Measurements from ENCODE around the gene AP2A1.

AP2A1 gene

DNA sequence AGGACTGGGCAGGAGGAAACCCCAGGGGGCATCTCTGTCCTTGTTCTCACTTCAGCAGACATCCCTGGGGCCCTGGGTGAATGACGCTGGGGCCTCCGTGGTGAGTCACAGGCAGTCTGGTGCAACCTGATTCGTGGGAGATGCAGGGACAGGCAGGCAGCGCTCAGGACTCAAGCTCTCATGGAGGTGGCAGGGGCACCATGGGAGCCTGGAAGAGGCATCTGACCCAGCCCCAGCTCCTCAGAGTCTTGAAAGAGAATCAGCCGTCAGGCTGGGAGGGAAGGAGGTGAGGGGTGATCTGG is 70.2 kb downstream of the AP2A1 start:
- in situ Hi-C loops (cut with MboI; ENCODE audit: low sequenced_read_pairs), result no loop called here

DNA sequence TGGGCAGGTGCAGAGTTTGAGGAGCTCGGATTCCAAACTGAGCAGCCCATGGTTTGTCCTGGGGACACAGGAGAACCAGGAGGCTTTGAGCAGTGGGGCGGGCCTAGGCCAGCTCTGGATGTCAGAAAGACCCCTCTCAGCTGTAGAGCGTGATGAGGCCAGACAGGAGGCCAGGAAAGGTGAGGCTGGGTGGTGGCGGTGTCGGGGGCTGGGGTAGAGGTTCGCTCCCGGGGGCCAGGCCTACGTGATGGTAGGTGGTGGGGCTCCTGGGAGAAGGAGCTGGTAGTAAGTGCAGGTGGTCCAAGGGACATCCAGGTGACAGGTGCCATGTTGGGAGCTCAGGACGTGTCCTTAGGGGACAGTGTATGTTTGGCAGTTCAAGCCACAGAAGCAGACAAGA is 70.6 kb downstream of the AP2A1 start:
- in situ Hi-C loops (cut with MboI; ENCODE audit: low sequenced_read_pairs), result no loop called here

DNA sequence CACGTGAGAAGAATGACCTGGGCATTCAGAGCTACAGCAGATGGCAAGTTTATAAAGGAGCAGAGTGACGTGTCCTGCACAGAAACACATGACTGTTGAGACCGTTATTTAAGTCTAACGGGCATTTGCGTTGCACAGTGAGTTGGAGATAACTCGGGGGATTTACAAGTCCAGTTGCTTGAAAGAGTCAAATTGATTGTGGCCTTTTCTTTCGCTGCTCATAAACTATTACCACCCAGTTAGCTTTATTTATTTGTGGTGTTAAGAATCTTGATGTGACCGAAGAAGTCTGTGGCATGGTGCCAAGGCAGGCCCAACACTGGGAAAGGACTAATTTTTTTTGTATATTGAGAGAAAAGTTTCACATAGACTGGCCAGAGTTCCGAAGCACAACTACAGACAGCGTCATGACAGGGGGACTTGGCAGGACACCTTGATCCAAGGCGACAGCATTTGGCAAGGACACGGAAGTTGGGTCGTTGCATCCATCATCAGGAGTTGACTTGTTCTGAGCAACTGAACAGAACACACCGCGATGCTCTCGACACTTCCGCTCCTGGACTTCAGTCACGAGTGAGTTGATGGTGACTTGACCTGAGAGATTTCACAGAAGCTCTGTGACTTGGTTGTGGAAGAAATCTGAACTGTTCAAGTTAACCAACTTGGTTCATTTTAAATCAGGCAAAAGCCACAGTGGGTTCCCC is 72.2 kb downstream of the AP2A1 start:
- in situ Hi-C loops (cut with MboI; ENCODE audit: low sequenced_read_pairs), result no loop called here

DNA sequence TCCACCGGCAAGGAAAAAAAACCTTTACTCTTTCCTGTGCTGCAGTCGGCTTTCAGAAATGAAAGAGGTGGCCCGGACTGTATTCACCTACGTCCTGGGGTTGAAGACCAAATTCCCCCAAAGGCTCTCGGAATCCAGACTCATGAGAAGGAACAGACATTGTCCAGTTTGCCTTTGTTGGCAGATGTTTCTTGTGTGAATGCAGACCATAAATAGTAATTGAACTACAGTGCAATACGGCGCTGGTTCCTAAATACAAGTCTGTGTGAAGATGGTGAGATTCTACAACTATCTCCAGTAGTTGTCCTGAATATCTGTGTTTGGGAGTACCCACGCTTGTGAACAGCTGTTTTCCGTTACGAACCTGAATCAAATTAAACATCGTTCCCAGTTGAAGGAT is 72.9 kb downstream of the AP2A1 start:
- in situ Hi-C loops (cut with MboI; ENCODE audit: low sequenced_read_pairs), result no loop called here

DNA sequence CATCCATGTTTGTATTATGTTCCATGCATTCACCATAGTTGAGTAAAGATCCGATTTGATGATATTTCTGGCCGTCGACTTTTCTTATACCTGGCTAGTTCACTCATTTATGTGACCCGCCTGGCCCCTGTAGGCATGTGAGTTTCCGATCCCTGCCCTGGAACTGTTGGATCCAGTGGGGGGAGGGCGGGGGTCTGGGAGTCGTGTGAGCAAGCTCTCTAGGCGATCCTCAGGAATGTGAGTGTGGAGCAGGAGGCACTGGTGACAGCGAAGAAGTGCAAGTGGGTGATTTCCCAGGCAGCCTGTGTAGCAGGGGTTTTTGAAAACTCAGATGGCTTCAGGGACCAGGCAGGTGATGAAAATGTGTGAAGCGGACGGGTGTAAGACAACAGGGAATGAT is 73.5 kb downstream of the AP2A1 start:
- in situ Hi-C loops (cut with MboI; ENCODE audit: low sequenced_read_pairs), result no loop called here

DNA sequence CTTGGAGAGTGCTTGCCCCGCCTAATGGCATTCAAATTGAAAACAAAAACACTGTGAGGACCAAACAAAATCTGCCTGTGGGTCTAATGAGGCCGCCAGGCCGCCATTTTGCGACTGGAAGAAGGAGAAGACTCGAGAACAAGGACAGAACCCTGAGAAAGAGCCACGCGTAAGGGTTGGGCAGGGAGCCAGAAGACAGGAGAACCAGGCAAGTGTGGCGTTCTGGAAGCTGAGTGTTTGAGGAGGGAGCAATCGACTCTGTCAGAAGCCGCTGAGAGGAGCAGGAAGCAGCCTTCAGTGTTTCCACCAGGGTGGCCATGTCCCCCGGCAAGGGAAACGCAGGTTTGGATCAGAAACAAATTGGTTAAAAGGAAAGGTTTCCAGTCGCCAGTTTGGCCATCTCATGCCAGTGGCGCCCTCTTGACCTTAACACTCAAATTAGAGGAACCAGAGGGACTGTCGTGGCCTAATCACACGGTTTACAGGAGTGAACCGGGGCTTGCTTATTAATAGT is 74.0 kb downstream of the AP2A1 start:
- in situ Hi-C loops (cut with MboI; ENCODE audit: low sequenced_read_pairs), result no loop called here

DNA sequence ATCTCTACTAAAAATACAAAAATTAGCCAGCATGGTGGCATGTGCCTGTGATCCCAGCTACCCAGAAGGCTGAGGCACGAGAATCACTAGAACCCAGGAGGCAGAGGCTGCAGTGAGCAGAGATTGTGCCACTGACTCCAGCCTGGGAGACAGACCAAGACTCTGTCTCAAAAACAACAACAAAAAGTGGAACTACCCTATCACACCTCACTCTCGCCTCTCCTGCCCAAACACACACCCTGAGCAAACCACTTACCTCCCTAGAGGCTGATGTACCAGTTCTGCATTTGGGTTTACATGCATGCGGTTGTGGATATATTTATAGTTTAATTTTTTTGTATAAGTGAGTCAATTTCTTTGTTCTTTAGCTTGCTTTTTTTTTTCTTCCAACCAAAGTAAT is 76.5 kb downstream of the AP2A1 start:
- in situ Hi-C loops (cut with MboI; ENCODE audit: low sequenced_read_pairs), result no loop called here

DNA sequence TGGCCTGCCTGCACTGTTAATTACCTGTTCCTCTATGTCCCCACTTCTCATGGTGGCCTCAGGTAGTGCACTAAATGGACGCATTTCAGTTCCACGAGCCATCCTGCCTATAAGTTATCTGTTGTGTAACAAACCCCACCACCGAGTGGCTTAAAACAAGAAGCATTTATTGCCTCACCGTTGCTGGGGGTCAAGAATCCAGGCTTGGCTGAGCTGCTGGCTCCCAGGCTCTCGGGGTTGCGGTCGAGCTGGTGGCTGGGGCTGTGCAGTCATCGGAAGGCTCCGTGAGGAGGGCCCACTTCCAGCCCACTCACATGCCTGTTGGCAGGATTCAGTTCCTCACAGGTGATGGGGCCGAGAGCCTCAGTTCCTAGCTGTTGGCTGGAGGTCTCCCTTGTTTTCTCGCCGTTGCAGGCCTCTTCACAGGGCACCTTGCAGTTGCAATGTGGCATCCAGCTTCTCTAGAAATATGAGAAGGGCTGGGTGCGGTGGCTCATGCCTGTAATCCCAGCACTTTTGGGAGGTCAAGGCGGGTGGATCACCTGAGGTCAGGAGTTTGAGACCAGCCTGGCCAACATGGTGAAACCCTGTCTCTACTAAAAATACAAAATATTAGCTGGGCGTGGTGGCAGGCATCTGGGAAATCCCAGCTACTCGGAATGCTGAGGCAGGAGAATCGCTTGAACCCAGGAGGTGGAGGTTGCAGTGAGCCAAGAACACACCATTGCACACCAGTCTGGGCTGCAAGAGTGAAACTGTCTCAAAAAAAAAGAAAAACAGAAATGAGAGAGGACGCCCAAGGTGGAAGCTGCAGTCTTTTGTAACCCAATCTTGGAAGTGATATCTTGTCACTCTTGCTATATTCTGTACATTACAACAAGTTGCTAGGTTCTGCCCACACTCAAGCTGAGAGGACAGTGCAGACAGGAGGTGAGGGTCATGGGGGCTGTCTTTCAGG is 77.6 kb downstream of the AP2A1 start:
- in situ Hi-C loops (cut with MboI; ENCODE audit: low sequenced_read_pairs), result no loop called here

DNA sequence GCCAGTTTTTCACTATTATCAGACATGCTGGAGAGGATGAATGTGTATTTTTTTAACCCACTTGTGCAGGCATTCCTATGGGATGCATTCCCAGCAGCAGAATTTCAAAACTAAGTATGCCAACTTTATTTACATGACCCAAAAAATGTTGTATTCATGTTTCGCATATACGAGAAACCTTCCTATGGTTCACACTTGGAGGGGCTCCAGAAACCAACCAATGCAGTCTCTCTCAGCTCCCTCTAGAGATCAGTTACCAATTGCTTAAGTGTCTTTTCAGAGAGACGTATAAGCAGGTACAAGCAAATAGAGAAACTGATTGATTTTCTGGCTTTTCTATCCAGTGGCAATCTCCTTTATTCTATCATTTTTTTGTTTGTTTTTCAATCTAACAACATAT is 78.6 kb downstream of the AP2A1 start:
- in situ Hi-C loops (cut with MboI; ENCODE audit: low sequenced_read_pairs), result no loop called here

DNA sequence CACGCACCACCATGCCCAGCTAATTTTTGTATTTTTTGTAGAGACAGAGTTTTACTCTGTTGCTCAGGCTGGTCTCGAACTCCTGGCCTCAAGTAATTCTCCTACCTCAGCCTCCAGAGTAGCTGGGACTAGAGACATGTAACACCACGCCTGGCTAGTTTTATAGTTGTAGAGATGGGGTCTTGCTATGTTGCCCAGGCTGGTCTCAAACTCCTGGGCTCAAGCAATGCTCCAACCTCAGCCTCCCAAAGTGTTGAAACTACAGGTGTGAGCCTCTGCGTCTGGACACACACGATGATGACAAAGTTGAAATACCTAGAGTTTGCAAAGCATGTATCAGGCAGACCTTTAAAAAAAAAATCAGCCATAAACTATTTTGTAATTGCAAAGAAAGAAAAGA is 79.6 kb downstream of the AP2A1 start:
- in situ Hi-C loops (cut with MboI; ENCODE audit: low sequenced_read_pairs), result no loop called here

DNA sequence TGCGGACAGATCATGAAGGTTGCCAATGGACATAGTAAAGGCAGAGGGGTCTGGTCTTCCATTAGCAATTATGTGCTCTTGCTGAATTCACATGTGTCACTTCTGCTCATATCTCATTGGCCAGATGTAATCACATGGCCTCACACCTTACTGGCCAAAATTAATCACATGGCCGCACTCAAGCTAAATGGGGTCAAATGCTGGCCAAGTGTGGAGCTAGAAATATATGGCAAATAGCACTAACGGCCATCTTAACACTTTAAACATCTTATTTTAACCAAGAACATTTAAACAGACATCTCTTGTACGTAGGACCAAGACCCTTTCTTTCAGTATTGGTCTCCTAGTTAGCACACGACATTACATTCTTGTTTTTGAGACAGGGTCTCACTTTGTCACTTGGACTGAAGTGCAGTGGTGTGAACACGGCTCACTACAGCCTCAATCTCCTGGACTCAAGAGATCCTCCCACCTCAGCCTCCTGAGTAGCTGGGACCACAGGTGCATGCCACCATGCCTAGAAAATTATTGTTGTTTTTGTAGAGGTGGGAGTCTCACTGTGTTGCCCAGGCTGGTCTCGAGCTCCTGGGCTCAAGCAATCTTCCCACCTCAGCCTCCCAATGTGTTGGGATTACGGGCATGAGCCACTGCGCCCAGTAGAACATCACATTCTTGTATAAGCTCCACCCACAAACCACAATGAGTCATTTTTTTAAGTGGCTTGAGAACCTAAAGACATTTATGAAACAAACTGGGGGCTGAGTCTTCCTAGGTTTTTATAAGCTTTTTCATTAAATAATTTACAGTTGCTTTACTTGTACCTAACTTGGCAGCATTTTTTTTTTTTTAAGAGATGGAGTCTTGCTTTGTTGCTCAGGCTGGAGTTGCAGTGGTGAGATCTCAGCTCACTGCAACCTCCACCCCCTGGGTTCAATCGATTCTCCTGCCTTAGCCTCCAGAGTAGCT is 81.2 kb downstream of the AP2A1 start:
- in situ Hi-C loops (cut with MboI; ENCODE audit: low sequenced_read_pairs), result no loop called here

DNA sequence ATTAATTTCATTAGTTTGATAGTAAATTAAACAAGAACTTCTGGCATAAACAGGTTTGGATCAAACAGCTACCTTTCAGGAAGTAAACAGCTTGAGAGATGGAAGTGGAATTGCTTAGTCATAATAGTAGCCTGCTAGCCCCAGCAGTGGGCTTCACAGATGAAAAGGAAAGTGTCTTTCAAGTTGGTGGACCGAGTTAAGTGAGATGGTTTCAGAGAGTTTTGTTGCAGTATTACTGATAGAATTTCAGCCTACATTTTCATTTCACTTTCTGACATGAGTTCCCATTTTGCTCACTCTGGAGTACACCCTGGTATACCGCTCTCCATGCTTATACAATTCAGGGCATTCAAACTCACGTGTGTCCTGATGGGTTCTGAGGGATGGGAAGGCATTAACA is 82.1 kb downstream of the AP2A1 start:
- in situ Hi-C loops (cut with MboI; ENCODE audit: low sequenced_read_pairs), result no loop called here

DNA sequence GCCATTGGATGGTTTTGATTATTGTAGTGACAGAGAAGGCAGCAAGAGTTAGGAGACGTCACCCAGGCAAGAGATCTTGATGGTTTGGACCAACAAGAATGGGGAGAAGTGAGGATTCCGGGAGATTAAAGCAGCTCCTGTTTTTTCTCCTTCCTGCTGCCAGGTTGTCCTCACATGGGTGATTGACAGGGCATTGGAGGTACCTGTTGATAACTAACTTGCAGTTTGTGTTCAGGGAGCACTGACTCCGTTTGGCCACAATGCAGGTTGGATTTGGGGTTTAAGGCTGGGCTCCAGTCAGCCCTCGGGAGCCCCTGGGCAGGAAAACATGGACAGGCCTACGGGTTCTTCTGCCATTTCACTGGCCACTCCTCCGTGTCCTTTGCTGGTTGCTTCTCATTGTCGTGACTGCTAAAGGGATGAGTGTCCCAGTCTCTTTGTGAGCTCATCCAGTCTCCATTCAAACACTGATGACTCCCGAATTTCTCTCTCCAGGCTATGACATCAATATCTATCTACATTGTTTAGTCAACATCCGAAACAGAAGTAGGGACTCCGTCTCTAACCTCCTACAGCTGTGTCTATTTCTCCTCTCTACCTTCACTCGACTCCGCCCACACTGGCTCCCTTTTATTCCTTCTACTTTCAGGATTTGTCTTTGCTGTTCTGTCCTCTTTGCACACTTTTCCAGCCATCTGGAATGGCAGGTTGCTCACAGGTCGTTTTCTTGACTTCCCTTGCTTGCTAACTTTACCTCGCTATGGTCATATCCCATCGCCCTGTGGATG is 82.8 kb downstream of the AP2A1 start:
- in situ Hi-C loops (cut with MboI; ENCODE audit: low sequenced_read_pairs), result no loop called here

DNA sequence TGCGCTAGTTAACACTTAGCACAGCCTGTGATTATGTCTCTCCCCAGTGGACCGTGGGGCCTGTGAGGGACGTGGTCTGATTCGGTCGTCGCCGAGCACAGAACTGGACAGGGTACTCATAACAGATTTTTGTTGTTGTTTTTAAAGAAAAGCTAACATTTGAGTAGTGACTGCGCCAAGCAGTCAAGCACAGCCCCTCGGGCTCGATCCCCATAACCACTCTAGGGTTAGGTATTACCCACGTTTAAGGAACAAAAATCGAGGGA is 83.4 kb downstream of the AP2A1 start:
- in situ Hi-C loops (cut with MboI; ENCODE audit: low sequenced_read_pairs), result no loop called here

DNA sequence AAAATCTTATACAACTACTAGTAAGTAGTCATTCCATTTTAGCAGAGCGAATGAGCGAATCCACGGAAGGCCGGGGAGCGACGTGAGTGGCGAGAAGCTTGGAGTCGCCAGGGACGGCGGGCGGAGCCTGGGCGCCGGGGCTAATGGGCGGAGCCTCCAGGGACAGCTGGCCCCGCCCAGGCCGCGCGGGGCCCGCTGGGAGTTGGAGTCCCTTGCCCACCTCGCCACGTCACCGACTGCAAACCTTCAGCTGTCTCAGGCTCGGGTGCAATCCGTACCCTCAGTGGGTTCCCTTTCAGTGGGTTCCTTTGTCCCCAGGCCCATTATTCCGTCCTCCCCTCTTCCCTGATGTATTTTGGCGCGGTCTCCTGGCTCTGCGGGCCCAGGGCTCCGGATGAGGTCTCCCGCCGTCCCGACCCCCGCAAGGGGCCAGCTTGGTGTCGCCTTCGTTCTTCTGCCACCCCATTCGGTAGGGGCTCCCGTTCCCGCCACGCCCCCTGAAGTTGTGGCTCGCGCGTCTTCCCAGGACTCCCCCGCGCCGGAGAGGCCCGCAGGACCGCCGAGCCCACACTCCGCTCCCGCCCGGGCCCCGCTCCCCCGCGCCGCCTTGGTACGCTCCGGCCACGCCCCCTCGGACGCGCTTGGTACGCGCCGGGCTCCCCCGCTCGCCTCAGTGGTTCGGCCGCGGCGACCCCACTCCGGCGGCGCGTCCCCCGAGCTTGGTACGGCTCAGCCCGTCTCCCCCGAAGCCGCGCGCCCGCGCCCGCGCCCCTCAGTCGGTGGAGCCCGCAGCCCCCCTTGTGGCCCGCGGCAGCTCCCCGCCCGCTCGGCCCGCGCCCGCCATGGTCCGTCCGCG is 83.9 kb downstream of the AP2A1 start, which contains the start of gene PTOV1:
Gene PTOV1, plus strand, starts transcription at position 673 of the 856 bp plus-strand sequence.
- in situ Hi-C loops (cut with MboI; ENCODE audit: low sequenced_read_pairs), result no loop called here

DNA sequence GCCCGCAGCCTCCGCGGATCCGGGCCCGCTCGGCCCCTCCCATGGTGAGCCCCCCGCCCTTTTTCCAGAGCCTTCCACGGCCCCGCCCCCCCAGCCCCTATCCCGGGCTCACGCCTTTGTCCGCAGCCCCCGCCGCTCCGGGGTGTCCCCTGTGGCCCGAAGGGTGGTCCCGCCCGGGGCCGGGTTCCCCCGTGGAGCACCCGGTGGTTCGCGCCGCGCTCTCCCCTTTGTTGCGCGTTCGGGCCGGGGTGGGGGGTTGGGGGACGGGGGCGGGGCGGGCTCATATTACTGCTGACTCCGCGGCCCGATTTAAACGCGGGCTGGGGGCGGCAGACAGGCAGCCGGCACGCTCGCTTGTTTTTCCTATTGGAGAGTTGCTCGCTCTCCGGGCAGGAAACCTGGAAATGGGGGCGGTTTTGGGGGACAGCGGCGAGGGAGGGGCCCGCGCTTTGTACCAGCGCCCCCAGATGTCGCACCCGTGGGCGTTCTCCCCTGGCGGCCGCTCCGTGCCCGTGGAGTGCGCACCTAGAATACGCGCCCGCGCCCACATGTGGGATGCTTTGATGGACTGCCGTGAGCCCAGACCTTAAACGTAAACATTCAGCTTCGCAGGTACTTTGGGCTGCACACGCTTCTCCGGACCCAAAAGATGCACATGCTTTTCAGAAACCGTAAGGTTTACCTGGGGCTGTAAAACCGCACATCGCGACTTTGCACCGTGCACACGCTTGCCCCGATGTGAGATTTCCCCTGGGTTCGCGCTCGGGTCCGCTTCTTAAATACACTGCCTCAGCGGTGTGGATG is 84.9 kb downstream of the AP2A1 start:
- in situ Hi-C loops (cut with MboI; ENCODE audit: low sequenced_read_pairs), result no loop called here

DNA sequence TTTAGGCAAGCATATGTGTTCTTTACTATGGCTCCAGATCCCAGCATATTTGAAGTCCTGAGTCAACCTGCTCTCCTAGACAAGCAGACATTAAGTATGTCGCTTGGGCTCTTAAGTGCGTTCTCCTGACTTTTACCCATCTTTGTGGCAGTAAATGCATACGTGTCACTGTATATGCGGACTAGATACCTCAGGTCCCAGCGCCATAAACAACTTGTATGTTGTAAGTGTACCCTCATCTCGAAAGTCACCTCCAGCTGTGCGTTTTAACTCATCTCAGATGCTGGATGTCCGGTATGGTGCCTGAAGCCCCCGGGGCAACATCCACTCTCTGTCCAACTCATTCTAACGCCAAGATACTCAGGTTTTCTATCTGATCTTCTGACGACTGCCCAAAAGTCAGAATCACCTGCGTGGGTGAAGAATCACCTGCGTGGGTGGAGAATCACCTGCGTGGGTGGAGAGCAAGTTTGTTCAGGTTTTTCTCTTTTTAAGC is 85.9 kb downstream of the AP2A1 start:
- in situ Hi-C loops (cut with MboI; ENCODE audit: low sequenced_read_pairs), result no loop called here

DNA sequence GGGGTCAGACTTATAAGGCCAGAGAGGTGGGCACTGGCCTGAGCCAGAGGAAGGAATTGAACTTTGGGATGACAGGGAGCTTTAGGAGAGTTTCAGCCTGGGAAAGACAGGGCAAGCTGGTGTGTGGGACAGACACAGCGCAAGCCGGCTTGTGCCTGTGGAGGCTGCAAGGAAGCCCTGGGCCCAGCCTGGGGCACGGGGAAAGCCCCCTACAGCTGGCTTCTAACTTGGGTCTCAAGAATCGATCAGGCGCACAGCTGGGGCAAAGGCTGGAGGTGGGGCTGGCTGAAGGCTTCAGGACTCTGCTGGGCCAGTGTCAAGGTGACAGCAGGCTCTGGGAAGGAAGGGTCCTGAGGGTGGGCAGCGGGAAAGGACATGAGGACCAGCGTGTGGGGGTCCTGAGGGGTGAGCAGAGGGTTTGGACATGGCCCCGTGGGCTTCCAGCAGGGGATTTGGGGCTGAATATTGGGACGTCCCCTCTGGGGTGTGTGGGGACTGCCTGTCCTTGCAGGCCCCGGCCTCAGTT is 87.1 kb downstream of the AP2A1 start:
- in situ Hi-C loops (cut with MboI; ENCODE audit: low sequenced_read_pairs), result no loop called here

All from HL-60/S4 treated with retinoic acid at 250 ng/mL for 4 days and 3 days (cell line).